Right hindlimb (tissue), 1 donor: ENCODE measurements around the gene CT47B1.
"Not testable (repeated sequence)": the region's sequence is repeated elsewhere in the genome, so short reads cannot be mapped to it uniquely, and the experiment has no call there.

Experiments
- DNase-seq: peaks from one replicate; pipeline ENCODE4 v3.0.0-alpha.2; 2018

CT47B1 gene

GRCh38 chrX:120875766-120876165 is at the start of gene CT47B1:
Gene CT47B1 (minus strand): TSS chrX:120875866. CDS start chrX:120875670, 196 bp downstream.
- not testable (repeated sequence) for DNase-seq

GRCh38 chrX:120874678-120875557 is 748 bp downstream of the CT47B1 start:
- no peak for DNase-seq

- DNase-seq: no peak
Observed at GRCh38 chrX:120857240-120857639, 18.4 kb downstream of the CT47B1 start.

- no peak for DNase-seq
Observed at GRCh38 chrX:120840827-120841226, 34.8 kb downstream of the CT47B1 start.

GRCh38 chrX:120839491-120839890 is 36.2 kb downstream of the CT47B1 start:
- DNase-seq: no peak

- DNase-seq: not testable (repeated sequence)
Observed at GRCh38 chrX:120827213-120827612, 48.5 kb downstream of the CT47B1 start.

- DNase-seq: no peak
Observed at GRCh38 chrX:120825146-120825545, 50.5 kb downstream of the CT47B1 start.

GRCh38 chrX:120824021-120824420 is 51.6 kb downstream of the CT47B1 start:
- no peak for DNase-seq

- no peak for DNase-seq
Observed at GRCh38 chrX:120823556-120823955, 52.1 kb downstream of the CT47B1 start.
